ENCODE results near the gene TNFAIP8L2.

GRCh38 chr1:151135433-151136385 lies 20.7 kb upstream of the TNFAIP8L2 start:
- no peak for TF ChIP-seq CTCF (conservative IDR thresholded peaks at IDR 0.05; ENCODE audit: low read depth, low read length)
- TF ChIP-seq EZH2 (IDR thresholded peaks at IDR 0.05; ENCODE audit: low read length, unreplicated experiment) = no peak

Data from PC-3 (cell line).